HepG2 (cell line): ENCODE data around the gene SYNE3. TPM values are rescaled to one million over a fixed set of nuclear protein-coding genes. Genes with fewer than 3 reads are reported as not detected.

Experiments used
- FOXK1 ChIP-seq: sonication (generic); formaldehyde crosslinking; IDR thresholded peaks from 2 replicates; pipeline ENCODE4 v1.4.0; 2020; ENCODE audit warnings: low read depth, missing genetic modification reagents, borderline replicate concordance
- GATAD2A ChIP-seq: IDR thresholded peaks from 2 replicates; pipeline ENCODE4 v1.6.1; 2016
- KIAA2018 ChIP-seq: sonication (generic); formaldehyde crosslinking; IDR thresholded peaks from 2 replicates; pipeline ENCODE4 v1.5.0; 2020; ENCODE audit warnings: mild to moderate bottlenecking, missing genetic modification reagents, borderline replicate concordance
- NCOR1 ChIP-seq: fragments of 200-600 bp; sonication (generic); IDR thresholded peaks from 2 replicates; pipeline ENCODE4 v1.7.0; 2017; ENCODE audit warnings: antibody characterized with exemption, low read length, borderline replicate concordance
- ZBTB7A ChIP-seq: sonication (generic); formaldehyde crosslinking; IDR thresholded peaks from 2 replicates; pipeline ENCODE4 v1.8.0; 2022; ENCODE audit warnings: mild to moderate bottlenecking, missing genetic modification reagents
- ZNF362 ChIP-seq: sonication (generic); formaldehyde crosslinking; IDR thresholded peaks from 2 replicates; pipeline ENCODE4 v1.4.0; 2020; ENCODE audit warnings: missing genetic modification reagents, mild to moderate bottlenecking, borderline replicate concordance
- ZNF414 ChIP-seq: sonication (generic); formaldehyde crosslinking; IDR thresholded peaks from 2 replicates; pipeline ENCODE4 v1.5.0; 2020; ENCODE audit warnings: missing genetic modification reagents
- ZNF670 ChIP-seq: sonication (generic); formaldehyde crosslinking; IDR thresholded peaks from 2 replicates; pipeline ENCODE4 v1.8.0; 2022; ENCODE audit warnings: mild to moderate bottlenecking, missing genetic modification reagents, borderline replicate concordance
- ZNF841 ChIP-seq: sonication (generic); formaldehyde crosslinking; IDR thresholded peaks from 2 replicates; pipeline ENCODE4 v1.8.1; 2023; ENCODE audit warnings: missing genetic modification reagents, borderline replicate concordance
- polyA plus RNA-seq, 8 experiments: library from polyadenylated mRNA; depleted of rRNA in 3 of 8; stranded (reverse) in 7 of 8; unstranded in 1 of 8; fragments of >200 nt; fragmentation: Illumina TruSeq in 4 of 8; extraction: Trizol in 4 of 8; gene quantifications; 2 replicates each; pipeline versions ENCODE4 v1.2.1 to v1.2.3, GENCODE V29; 2011 to 2016; ENCODE audit warnings: low read depth in 4 of 8, missing spikeins in 1 of 8, mixed read lengths in 1 of 8; ENCODE audit not compliant: insufficient read depth in 1 of 8
- total RNA-seq, 5 experiments: library from RNA; depleted of rRNA; stranded (reverse); fragments of >200 nt; fragmentation: Illumina TruSeq; extraction: Trizol; gene quantifications; 2 replicates each; pipeline ENCODE4 v1.2.3, GENCODE V29; 2016; ENCODE audit warnings: low read depth in 1 of 5
- TF ChIP-seq, protein P1 (sequence below): sonication (generic); formaldehyde crosslinking; IDR thresholded peaks from 2 replicates; pipeline ENCODE4 v1.4.0; 2020; ENCODE audit warnings: missing genetic modification reagents
- TF ChIP-seq, protein P2 (sequence below): sonication (generic); formaldehyde crosslinking; IDR thresholded peaks from 2 replicates; pipeline ENCODE4 v1.5.0; 2020; ENCODE audit warnings: missing genetic modification reagents

SYNE3 gene
- total and polyA plus RNA-seq, 2 of the 13 experiments (the other 11 are each of a cell fraction or from before 2014, with no cell fraction given) = 7.8 to 8.0 TPM

DNA sequence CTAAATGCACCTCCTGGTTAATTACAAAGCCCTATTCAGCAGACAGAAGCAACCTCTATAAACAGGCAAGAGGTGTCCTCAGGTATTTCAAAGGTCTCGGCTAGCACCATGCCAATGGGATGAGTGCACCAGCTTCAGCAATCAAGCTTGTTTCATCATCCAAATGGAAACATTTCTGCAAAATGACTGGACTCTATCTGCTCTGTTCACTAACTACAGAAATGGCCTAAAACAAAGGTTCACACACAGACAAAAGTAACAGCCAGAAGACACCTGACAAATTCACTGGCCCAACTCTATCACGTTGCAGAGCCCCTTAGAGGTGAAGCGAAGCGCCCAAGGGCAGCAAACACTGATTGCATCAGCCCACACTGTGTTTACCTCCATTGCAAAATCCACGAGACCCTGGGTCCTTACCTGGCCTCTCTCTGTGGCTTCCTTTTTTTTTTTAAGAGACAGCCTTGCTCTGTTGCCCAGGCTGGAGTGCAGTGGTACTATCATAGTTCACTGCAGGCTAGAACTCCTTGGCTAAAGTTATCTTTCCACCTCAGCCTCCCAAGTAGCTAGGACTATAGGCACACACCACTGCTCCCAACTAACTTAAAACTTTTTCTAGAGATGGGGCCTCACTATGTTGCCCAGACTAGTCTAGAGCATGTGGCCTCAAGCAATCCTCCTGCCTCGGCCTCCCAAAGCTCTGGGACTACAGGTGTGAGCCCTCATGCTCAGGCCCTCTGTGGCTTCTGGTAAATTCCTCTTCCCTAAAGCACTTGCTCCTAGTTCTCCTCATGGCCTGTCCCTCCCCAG, 8.5 kb upstream of the SYNE3 start (continued):
- TF ChIP-seq KIAA2018 (CRISPR knock-in tag) (no peak), ZNF362 (peak; percentile 99), NCOR1 (peak; percentile 76; the same call in 1 of the 2 replicates), ZNF414 (CRISPR knock-in tag) (peak; percentile 80; the same call in 1 of the 2 replicates), FOXK1 (CRISPR knock-in tag) (peak; percentile 98), ZNF841 (no peak), ZBTB7A (CRISPR knock-in tag) (peak; percentile 42; the same call in 1 of the 2 replicates), GATAD2A (CRISPR knock-in tag) (peak; percentile 99), ZNF670 (0 out of 2 replicates have a peak, but pooled peaks have one; percentile 54)
- TF ChIP-seq, protein P1, sequence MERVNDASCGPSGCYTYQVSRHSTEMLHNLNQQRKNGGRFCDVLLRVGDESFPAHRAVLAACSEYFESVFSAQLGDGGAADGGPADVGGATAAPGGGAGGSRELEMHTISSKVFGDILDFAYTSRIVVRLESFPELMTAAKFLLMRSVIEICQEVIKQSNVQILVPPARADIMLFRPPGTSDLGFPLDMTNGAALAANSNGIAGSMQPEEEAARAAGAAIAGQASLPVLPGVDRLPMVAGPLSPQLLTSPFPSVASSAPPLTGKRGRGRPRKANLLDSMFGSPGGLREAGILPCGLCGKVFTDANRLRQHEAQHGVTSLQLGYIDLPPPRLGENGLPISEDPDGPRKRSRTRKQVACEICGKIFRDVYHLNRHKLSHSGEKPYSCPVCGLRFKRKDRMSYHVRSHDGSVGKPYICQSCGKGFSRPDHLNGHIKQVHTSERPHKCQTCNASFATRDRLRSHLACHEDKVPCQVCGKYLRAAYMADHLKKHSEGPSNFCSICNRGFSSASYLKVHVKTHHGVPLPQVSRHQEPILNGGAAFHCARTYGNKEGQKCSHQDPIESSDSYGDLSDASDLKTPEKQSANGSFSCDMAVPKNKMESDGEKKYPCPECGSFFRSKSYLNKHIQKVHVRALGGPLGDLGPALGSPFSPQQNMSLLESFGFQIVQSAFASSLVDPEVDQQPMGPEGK = peak; percentile 82
- TF ChIP-seq, protein P2, sequence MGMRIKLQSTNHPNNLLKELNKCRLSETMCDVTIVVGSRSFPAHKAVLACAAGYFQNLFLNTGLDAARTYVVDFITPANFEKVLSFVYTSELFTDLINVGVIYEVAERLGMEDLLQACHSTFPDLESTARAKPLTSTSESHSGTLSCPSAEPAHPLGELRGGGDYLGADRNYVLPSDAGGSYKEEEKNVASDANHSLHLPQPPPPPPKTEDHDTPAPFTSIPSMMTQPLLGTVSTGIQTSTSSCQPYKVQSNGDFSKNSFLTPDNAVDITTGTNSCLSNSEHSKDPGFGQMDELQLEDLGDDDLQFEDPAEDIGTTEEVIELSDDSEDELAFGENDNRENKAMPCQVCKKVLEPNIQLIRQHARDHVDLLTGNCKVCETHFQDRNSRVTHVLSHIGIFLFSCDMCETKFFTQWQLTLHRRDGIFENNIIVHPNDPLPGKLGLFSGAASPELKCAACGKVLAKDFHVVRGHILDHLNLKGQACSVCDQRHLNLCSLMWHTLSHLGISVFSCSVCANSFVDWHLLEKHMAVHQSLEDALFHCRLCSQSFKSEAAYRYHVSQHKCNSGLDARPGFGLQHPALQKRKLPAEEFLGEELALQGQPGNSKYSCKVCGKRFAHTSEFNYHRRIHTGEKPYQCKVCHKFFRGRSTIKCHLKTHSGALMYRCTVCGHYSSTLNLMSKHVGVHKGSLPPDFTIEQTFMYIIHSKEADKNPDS (CRISPR knock-in tag) = peak; percentile 70; the same call in 1 of the 2 replicates
